CMK (cell line): Measurements from ENCODE around the gene THSD7B.
"Not testable (repeated sequence)": the region's sequence is repeated elsewhere in the genome, so short reads cannot be mapped to it uniquely, and the experiment has no call there.

Source experiments
- DNase-seq: peaks from one replicate; pipeline ENCODE4 v3.0.0-alpha.2; 2010; ENCODE audit warnings: low read depth

Gene THSD7B

GRCh38 chr2:137254052-137254451, 488.7 kb downstream of the THSD7B start:
- DNase-seq = no peak

- no peak for DNase-seq
Measured at GRCh38 chr2:137255345-137255744, 490.0 kb downstream of the THSD7B start.

GRCh38 chr2:137255990-137256389, 490.6 kb downstream of the THSD7B start:
- DNase-seq = no peak

- DNase-seq = no peak
Measured at GRCh38 chr2:137261881-137262585, 496.7 kb downstream of the THSD7B start.

- no peak for DNase-seq
Measured at GRCh38 chr2:137262594-137262993, 497.2 kb downstream of the THSD7B start.

- DNase-seq = no peak
Measured at GRCh38 chr2:137287913-137288639, 522.7 kb downstream of the THSD7B start.

GRCh38 chr2:137291836-137292570, 526.7 kb downstream of the THSD7B start:
- DNase-seq = no peak

GRCh38 chr2:137298377-137298776, 533.0 kb downstream of the THSD7B start:
- DNase-seq = no peak

GRCh38 chr2:137300987-137301386, 535.6 kb downstream of the THSD7B start:
- DNase-seq = no peak

GRCh38 chr2:137302957-137303356, 537.6 kb downstream of the THSD7B start:
- no peak for DNase-seq

- no peak for DNase-seq
Measured at GRCh38 chr2:137316075-137316474, 550.7 kb downstream of the THSD7B start.

GRCh38 chr2:137321566-137321965, 556.2 kb downstream of the THSD7B start:
- no peak for DNase-seq

GRCh38 chr2:137331562-137331961, 566.2 kb downstream of the THSD7B start:
- not testable (repeated sequence) for DNase-seq

GRCh38 chr2:137333386-137334165, 568.2 kb downstream of the THSD7B start:
- DNase-seq = no peak

- DNase-seq = no peak
Measured at GRCh38 chr2:137336067-137336466, 570.7 kb downstream of the THSD7B start.

- no peak for DNase-seq
Measured at GRCh38 chr2:137339051-137339450, 573.7 kb downstream of the THSD7B start.

- DNase-seq = no peak
Measured at GRCh38 chr2:137345994-137346393, 580.6 kb downstream of the THSD7B start.

- no peak for DNase-seq
Measured at GRCh38 chr2:137348301-137348700, 583.0 kb downstream of the THSD7B start.

- DNase-seq = no peak
Measured at GRCh38 chr2:137357634-137358033, 592.3 kb downstream of the THSD7B start.

- DNase-seq = no peak
Measured at GRCh38 chr2:137367361-137367760, 602.0 kb downstream of the THSD7B start.

- no peak for DNase-seq
Measured at GRCh38 chr2:137369106-137369505, 603.8 kb downstream of the THSD7B start.

GRCh38 chr2:137379186-137379585, 613.8 kb downstream of the THSD7B start:
- DNase-seq = no peak
